Keratinocyte (primary cell): ENCODE data around the gene FANCF. TPM values are rescaled to one million over a fixed set of nuclear protein-coding genes. Genes with fewer than 3 reads are reported as not detected.

ENCODE experiments used
- DNase-seq: peaks from one replicate; pipeline ENCODE4 v3.0.0-alpha.2; 2011; ENCODE audit warnings: low read depth, missing footprints, low spot score
- FAIRE-seq: peaks from 2 replicates; lab custom pipeline; 2011; peaks lifted over from hg19 to GRCh38; lab: Jason Lieb, UNC
- H2AFZ ChIP-seq: 2 replicates; pipeline ENCODE4 v1.6.0; 2012; ENCODE audit warnings: low read length, control low read depth, inconsistent platforms; ENCODE audit not compliant: control insufficient read depth
- H3K27ac ChIP-seq: 2 replicates; pipeline ENCODE4 v1.5.1; 2011; ENCODE audit warnings: low read length; ENCODE audit not compliant: control insufficient read depth, insufficient read depth
- H3K27me3 ChIP-seq: 3 replicates; pipeline ENCODE4 v1.6.0; 2011; ENCODE audit warnings: low read length; ENCODE audit not compliant: control insufficient read depth, insufficient read depth; ENCODE audit errors: extremely low read depth
- H3K36me3 ChIP-seq, 2 experiments: 2 replicates in 1 of 2; 3 replicates in 1 of 2; pipeline ENCODE4 v1.5.1; 2011; ENCODE audit warnings: low read length in 2 of 2, mild to moderate bottlenecking in 1 of 2; ENCODE audit not compliant: control insufficient read depth in 2 of 2, insufficient read depth in 2 of 2; ENCODE audit errors: extremely low read depth in 1 of 2
- H3K4me1 ChIP-seq: 3 replicates; pipeline ENCODE4 v1.5.1; 2011; ENCODE audit warnings: low read length; ENCODE audit not compliant: control insufficient read depth, insufficient read depth; ENCODE audit errors: extremely low read depth
- H3K4me2 ChIP-seq: 3 replicates; pipeline ENCODE4 v1.6.0; 2011; ENCODE audit warnings: low read depth, low read length; ENCODE audit not compliant: control insufficient read depth, insufficient read depth; ENCODE audit errors: extremely low read depth
- H3K4me3 ChIP-seq, 3 experiments: fragments of 200-600 bp in 1 of 3; sonication (generic) in 1 of 3; 2 replicates in 2 of 3; 3 replicates in 1 of 3; pipeline ENCODE4 v1.5.1; 2011 to 2016; ENCODE audit warnings: low read length in 3 of 3, mild to moderate bottlenecking in 3 of 3, control low read depth in 2 of 3, inconsistent platforms in 1 of 3, low read depth in 1 of 3, mixed read lengths in 1 of 3, mixed run types in 1 of 3, moderate library complexity in 1 of 3; ENCODE audit not compliant: control insufficient read depth in 2 of 3, insufficient read depth in 2 of 3; ENCODE audit errors: extremely low read depth in 1 of 3
- H3K79me2 ChIP-seq: 2 replicates; pipeline ENCODE4 v1.6.0; 2012; ENCODE audit warnings: low read length; ENCODE audit not compliant: control insufficient read depth, insufficient read depth
- H3K9ac ChIP-seq: 3 replicates; pipeline ENCODE4 v1.6.0; 2011; ENCODE audit warnings: low read length; ENCODE audit not compliant: control insufficient read depth, insufficient read depth; ENCODE audit errors: extremely low read depth
- H3K9me1 ChIP-seq: 3 replicates; pipeline ENCODE4 v1.6.0; 2011; ENCODE audit warnings: low read length; ENCODE audit not compliant: control insufficient read depth, insufficient read depth; ENCODE audit errors: extremely low read depth
- H3K9me3 ChIP-seq: 2 replicates; pipeline ENCODE4 v1.5.1; 2012; ENCODE audit warnings: low read depth, low read length; ENCODE audit not compliant: control insufficient read depth
- H4K20me1 ChIP-seq: 3 replicates; pipeline ENCODE4 v1.6.0; 2011; ENCODE audit warnings: low read length; ENCODE audit not compliant: control insufficient read depth, insufficient read depth; ENCODE audit errors: extremely low read depth
- EZH2 ChIP-seq: IDR thresholded peaks from one replicate; pipeline ENCODE4 v1.6.1; 2012; ENCODE audit warnings: inconsistent platforms, mild to moderate bottlenecking, low read length, moderate library complexity
- dilution Hi-C: fragments of 300-500 bp; cut with MboI; formaldehyde crosslinking; loops from one replicate; pipeline ENCODE4 v1.7.0; 2020; ENCODE audit warnings: low sequenced_read_pairs; ENCODE audit not compliant: extremely low pct_ligation_motif_present
- polyA plus RNA-seq, 5 experiments: library from polyadenylated mRNA; depleted of rRNA in 3 of 5; stranded (reverse) in 3 of 5; stranded (forward) in 1 of 5; unstranded in 1 of 5; fragments of >200 nt; gene quantifications; 1 replicate in 1 of 5; 2 replicates in 3 of 5; 3 replicates in 1 of 5; pipeline versions ENCODE4 v1.2.1 to v1.2.3, GENCODE V29; 2011 to 2012; ENCODE audit warnings: missing spikeins in 2 of 5, low read depth in 1 of 5, low replicate concordance in 1 of 5
- TF ChIP-seq, protein P1 (sequence below), 3 experiments: IDR thresholded peaks in 1 of 3; conservative IDR thresholded peaks in 1 of 3; optimal IDR thresholded peaks in 1 of 3; 2 replicates in 2 of 3; 3 replicates in 1 of 3; pipeline versions ENCODE3 to v1.5.1; 2011; ENCODE audit warnings: low read length in 3 of 3, mild to moderate bottlenecking in 3 of 3, moderate library complexity in 2 of 3, control low read depth in 1 of 3, inconsistent platforms in 1 of 3; ENCODE audit not compliant: insufficient read depth in 2 of 3; ENCODE audit errors: extremely low read depth in 1 of 3

FANCF gene
- polyA plus RNA-seq, 1 donor (not counting 4 experiments of a cell fraction or from before 2014, with no cell fraction given), result 5.2 TPM

DNA sequence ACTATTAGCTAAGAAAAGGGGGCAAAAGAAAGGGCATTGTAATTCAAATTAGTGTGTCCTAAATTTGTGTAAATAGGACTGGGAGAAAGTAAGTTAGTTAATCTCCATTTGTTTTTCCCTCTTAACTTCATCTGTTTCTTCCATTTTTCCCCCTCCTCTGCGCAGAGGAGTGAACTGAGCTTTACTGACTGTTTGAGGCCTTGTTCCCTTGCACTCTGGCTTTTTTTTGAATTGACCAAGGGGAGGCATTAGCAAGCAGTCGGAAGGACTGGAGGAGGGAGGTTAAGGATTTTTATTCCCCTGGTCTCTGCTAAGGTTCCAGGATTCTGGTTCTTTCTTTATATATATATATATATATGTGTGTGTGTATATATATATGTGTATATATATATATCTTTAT, 15.2 kb upstream of the FANCF start:
- Histone ChIP-seq H3K79me2 (no peaks in the 10 kb centered on the region), H3K9me1 (no peaks in the 10 kb centered on the region), H3K27ac (no peak overlapping the region), H2AFZ (no peak overlapping the region), H3K27me3 (no peaks in the 10 kb centered on the region), H3K4me3 (no peak overlapping the region), H3K36me3 (no peaks in the 10 kb centered on the region), H3K4me2 (no peak overlapping the region), H3K9ac (no peak overlapping the region), H3K9me3 (no peaks in the 10 kb centered on the region), H4K20me1 (no peaks in the 10 kb centered on the region), H3K4me1 (no peaks in the 10 kb centered on the region)
- no peak for DNase-seq
- TF ChIP-seq, protein P1, sequence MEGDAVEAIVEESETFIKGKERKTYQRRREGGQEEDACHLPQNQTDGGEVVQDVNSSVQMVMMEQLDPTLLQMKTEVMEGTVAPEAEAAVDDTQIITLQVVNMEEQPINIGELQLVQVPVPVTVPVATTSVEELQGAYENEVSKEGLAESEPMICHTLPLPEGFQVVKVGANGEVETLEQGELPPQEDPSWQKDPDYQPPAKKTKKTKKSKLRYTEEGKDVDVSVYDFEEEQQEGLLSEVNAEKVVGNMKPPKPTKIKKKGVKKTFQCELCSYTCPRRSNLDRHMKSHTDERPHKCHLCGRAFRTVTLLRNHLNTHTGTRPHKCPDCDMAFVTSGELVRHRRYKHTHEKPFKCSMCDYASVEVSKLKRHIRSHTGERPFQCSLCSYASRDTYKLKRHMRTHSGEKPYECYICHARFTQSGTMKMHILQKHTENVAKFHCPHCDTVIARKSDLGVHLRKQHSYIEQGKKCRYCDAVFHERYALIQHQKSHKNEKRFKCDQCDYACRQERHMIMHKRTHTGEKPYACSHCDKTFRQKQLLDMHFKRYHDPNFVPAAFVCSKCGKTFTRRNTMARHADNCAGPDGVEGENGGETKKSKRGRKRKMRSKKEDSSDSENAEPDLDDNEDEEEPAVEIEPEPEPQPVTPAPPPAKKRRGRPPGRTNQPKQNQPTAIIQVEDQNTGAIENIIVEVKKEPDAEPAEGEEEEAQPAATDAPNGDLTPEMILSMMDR (optimal IDR thresholded peaks at IDR 0.05 in 1 of 3, IDR thresholded peaks at IDR 0.05 in 1 of 3, conservative IDR thresholded peaks at IDR 0.05 in 1 of 3; ENCODE audit: extremely low read depth in 1 of 3, insufficient read depth in 2 of 3, low read length in 3 of 3), result no peak
- no peak for TF ChIP-seq EZH2
- dilution Hi-C loops, result no loop called here
- FAIRE-seq, result no peak

DNA sequence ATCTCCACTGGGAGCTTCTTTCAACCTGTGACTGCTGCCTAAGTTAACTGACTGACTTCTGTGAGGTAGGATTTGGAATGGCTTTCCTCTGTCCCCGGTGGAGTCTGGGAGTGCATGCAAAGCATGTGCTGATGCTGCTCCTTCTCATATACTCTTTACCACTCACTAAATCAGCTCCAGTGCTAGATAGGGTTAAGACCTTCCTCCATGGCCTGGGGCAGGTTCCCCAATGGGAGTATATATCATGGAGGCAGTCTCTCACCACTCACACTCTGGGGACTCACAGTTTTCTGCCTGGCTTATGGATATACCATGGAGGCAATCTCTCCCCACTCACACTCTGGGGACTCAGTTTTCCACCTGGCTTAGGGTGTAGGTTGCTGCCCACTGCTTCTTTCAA, 10.1 kb upstream of the FANCF start:
- dilution Hi-C loops, result no loop called here
- Histone ChIP-seq H3K9ac (no peak overlapping the region), H3K27me3 (no peaks in the 10 kb centered on the region), H3K9me1 (no peaks in the 10 kb centered on the region), H3K4me3 (no peak overlapping the region), H3K4me2 (no peak overlapping the region), H3K27ac (no peak overlapping the region), H3K79me2 (no peaks in the 10 kb centered on the region), H4K20me1 (no peaks in the 10 kb centered on the region), H2AFZ (no peak overlapping the region), H3K4me1 (no peaks in the 10 kb centered on the region), H3K9me3 (no peaks in the 10 kb centered on the region), H3K36me3 (no peaks in the 10 kb centered on the region)
- FAIRE-seq (no peak), DNase-seq (no peak)
- TF ChIP-seq, protein P1 (optimal IDR thresholded peaks at IDR 0.05 in 1 of 3, IDR thresholded peaks at IDR 0.05 in 1 of 3, conservative IDR thresholded peaks at IDR 0.05 in 1 of 3; ENCODE audit: extremely low read depth in 1 of 3, insufficient read depth in 2 of 3, low read length in 3 of 3), result no peak
- no peak for TF ChIP-seq EZH2
